HepG2 (cell line): Measurements from ENCODE around the gene SFTA2. TPM values are rescaled to one million over a fixed set of nuclear protein-coding genes. Genes with fewer than 3 reads are reported as not detected.

Experiments used
- AKNA ChIP-seq: sonication (generic); formaldehyde crosslinking; IDR thresholded peaks from 2 replicates; pipeline ENCODE4 v1.4.0; 2020; ENCODE audit warnings: missing genetic modification reagents, borderline replicate concordance
- BCL6 ChIP-seq: IDR thresholded peaks from 2 replicates; pipeline ENCODE4 v1.6.1; 2016; ENCODE audit warnings: missing genetic modification reagents, missing compliant biosample characterization
- CBX2 ChIP-seq, 2 experiments: fragments of 200-600 bp in 1 of 2; sonication (generic); formaldehyde crosslinking in 1 of 2; IDR thresholded peaks; 2 replicates each; pipeline versions ENCODE4 v1.7.0 to v1.8.1; 2018 to 2022; ENCODE audit warnings: low read depth in 2 of 2, low read length in 1 of 2, mild to moderate bottlenecking in 1 of 2, missing genetic modification reagents in 1 of 2
- CENPT ChIP-seq: sonication (generic); formaldehyde crosslinking; IDR thresholded peaks from 2 replicates; pipeline ENCODE4 v1.8.0; 2022; ENCODE audit warnings: low read depth, mild to moderate bottlenecking, moderate library complexity, missing genetic modification reagents
- GTF2F1 ChIP-seq: fragments of 150-350 bp; IDR thresholded peaks from 2 replicates; pipeline ENCODE4 v1.6.1; 2014; ENCODE audit warnings: low read length
- IKZF1 ChIP-seq: fragments of 450-650 bp; IDR thresholded peaks from 2 replicates; pipeline ENCODE4 v1.7.1; 2016
- NFKBIZ ChIP-seq: IDR thresholded peaks from 2 replicates; pipeline ENCODE4 v1.6.1; 2018; ENCODE audit warnings: missing genetic modification reagents, missing compliant biosample characterization
- SSRP1 ChIP-seq: IDR thresholded peaks from 2 replicates; pipeline ENCODE4 v1.6.1; 2016; ENCODE audit warnings: control low read depth
- ZFP37 ChIP-seq: sonication (generic); formaldehyde crosslinking; IDR thresholded peaks from 2 replicates; pipeline ENCODE4 v1.4.0; 2020; ENCODE audit warnings: missing genetic modification reagents, borderline replicate concordance
- ZNF792 ChIP-seq: IDR thresholded peaks from 2 replicates; pipeline ENCODE4 v1.6.1; 2016
- polyA plus RNA-seq, 8 experiments: library from polyadenylated mRNA; depleted of rRNA in 3 of 8; stranded (reverse) in 7 of 8; unstranded in 1 of 8; fragments of >200 nt; fragmentation: Illumina TruSeq in 4 of 8; extraction: Trizol in 4 of 8; gene quantifications; 2 replicates each; pipeline versions ENCODE4 v1.2.1 to v1.2.3, GENCODE V29; 2011 to 2016; ENCODE audit warnings: low read depth in 4 of 8, missing spikeins in 1 of 8, mixed read lengths in 1 of 8; ENCODE audit not compliant: insufficient read depth in 1 of 8
- total RNA-seq, 5 experiments: library from RNA; depleted of rRNA; stranded (reverse); fragments of >200 nt; fragmentation: Illumina TruSeq; extraction: Trizol; gene quantifications; 2 replicates each; pipeline ENCODE4 v1.2.3, GENCODE V29; 2016; ENCODE audit warnings: low read depth in 1 of 5
- TF ChIP-seq, protein P1 (sequence below): sonication (generic); formaldehyde crosslinking; IDR thresholded peaks from 2 replicates; pipeline ENCODE4 v1.8.1; 2023; ENCODE audit warnings: missing genetic modification reagents, mild to moderate bottlenecking, borderline replicate concordance
- TF ChIP-seq, protein P2 (sequence below): sonication (generic); formaldehyde crosslinking; IDR thresholded peaks from 2 replicates; pipeline ENCODE4 v1.5.0; 2020; ENCODE audit warnings: missing genetic modification reagents
- TF ChIP-seq, protein P3 (sequence below): sonication (generic); formaldehyde crosslinking; IDR thresholded peaks from 2 replicates; pipeline ENCODE4 v1.5.1; 2020; ENCODE audit warnings: mild to moderate bottlenecking, missing genetic modification reagents, moderate library complexity
- TF ChIP-seq, protein P4 (sequence below): sonication (generic); formaldehyde crosslinking; IDR thresholded peaks from 2 replicates; pipeline ENCODE4 v1.4.0; 2020; ENCODE audit warnings: missing genetic modification reagents
- TF ChIP-seq, protein P5 (sequence below): IDR thresholded peaks from 2 replicates; pipeline ENCODE4 v1.6.1; 2012; ENCODE audit warnings: low read depth, low read length, improper control_type of control experiment

The SFTA2 gene
- total and polyA plus RNA-seq, 2 of the 13 experiments (the other 11 are each of a cell fraction or from before 2014, with no cell fraction given): not detected

- no peak; the same call in 1 of the 2 replicates for TF ChIP-seq ZFP37 (CRISPR knock-in tag)
- TF ChIP-seq IKZF1: no peak
- TF ChIP-seq, protein P1, sequence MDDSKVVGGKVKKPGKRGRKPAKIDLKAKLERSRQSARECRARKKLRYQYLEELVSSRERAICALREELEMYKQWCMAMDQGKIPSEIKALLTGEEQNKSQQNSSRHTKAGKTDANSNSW (CRISPR knock-in tag): peak; percentile 93
- TF ChIP-seq BCL6 (CRISPR knock-in tag): peak; percentile 57
- TF ChIP-seq, protein P2, sequence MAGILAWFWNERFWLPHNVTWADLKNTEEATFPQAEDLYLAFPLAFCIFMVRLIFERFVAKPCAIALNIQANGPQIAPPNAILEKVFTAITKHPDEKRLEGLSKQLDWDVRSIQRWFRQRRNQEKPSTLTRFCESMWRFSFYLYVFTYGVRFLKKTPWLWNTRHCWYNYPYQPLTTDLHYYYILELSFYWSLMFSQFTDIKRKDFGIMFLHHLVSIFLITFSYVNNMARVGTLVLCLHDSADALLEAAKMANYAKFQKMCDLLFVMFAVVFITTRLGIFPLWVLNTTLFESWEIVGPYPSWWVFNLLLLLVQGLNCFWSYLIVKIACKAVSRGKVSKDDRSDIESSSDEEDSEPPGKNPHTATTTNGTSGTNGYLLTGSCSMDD (CRISPR knock-in tag): peak; percentile 70; the same call in 1 of the 2 replicates
- peak; percentile 70 for TF ChIP-seq NFKBIZ (CRISPR knock-in tag)
- TF ChIP-seq, protein P3, sequence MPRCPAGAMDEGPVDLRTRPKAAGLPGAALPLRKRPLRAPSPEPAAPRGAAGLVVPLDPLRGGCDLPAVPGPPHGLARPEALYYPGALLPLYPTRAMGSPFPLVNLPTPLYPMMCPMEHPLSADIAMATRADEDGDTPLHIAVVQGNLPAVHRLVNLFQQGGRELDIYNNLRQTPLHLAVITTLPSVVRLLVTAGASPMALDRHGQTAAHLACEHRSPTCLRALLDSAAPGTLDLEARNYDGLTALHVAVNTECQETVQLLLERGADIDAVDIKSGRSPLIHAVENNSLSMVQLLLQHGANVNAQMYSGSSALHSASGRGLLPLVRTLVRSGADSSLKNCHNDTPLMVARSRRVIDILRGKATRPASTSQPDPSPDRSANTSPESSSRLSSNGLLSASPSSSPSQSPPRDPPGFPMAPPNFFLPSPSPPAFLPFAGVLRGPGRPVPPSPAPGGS (CRISPR knock-in tag): peak; percentile 94
- TF ChIP-seq, protein P4, sequence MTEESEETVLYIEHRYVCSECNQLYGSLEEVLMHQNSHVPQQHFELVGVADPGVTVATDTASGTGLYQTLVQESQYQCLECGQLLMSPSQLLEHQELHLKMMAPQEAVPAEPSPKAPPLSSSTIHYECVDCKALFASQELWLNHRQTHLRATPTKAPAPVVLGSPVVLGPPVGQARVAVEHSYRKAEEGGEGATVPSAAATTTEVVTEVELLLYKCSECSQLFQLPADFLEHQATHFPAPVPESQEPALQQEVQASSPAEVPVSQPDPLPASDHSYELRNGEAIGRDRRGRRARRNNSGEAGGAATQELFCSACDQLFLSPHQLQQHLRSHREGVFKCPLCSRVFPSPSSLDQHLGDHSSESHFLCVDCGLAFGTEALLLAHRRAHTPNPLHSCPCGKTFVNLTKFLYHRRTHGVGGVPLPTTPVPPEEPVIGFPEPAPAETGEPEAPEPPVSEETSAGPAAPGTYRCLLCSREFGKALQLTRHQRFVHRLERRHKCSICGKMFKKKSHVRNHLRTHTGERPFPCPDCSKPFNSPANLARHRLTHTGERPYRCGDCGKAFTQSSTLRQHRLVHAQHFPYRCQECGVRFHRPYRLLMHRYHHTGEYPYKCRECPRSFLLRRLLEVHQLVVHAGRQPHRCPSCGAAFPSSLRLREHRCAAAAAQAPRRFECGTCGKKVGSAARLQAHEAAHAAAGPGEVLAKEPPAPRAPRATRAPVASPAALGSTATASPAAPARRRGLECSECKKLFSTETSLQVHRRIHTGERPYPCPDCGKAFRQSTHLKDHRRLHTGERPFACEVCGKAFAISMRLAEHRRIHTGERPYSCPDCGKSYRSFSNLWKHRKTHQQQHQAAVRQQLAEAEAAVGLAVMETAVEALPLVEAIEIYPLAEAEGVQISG (CRISPR knock-in tag): peak; percentile 98
- peak; percentile 82 for TF ChIP-seq ZNF792 (CRISPR knock-in tag)
- no peak for TF ChIP-seq GTF2F1
- TF ChIP-seq, protein P5, sequence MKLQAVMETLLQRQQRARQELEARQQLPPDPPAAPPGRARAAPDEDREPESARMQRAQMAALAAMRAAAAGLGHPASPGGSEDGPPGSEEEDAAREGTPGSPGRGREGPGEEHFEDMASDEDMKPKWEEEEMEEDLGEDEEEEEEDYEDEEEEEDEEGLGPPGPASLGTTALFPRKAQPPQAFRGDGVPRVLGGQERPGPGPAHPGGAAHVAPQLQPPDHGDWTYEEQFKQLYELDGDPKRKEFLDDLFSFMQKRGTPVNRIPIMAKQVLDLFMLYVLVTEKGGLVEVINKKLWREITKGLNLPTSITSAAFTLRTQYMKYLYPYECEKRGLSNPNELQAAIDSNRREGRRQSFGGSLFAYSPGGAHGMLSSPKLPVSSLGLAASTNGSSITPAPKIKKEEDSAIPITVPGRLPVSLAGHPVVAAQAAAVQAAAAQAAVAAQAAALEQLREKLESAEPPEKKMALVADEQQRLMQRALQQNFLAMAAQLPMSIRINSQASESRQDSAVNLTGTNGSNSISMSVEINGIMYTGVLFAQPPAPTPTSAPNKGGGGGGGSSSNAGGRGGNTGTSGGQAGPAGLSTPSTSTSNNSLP: 0 out of 2 replicates have a peak, but pooled peaks have one; percentile 30
- peak; percentile 82; the same call in 1 of the 2 replicates for TF ChIP-seq AKNA (CRISPR knock-in tag)
- TF ChIP-seq CENPT (CRISPR knock-in tag): peak; percentile 87
- 0 out of 2 replicates have a peak, but pooled peaks have one; percentile 42 for TF ChIP-seq SSRP1 (CRISPR knock-in tag)
- TF ChIP-seq CBX2 (IDR thresholded peaks at IDR 0.05; ENCODE audit: low read depth, low read length): no peak
- peak; percentile 71; the same call in 1 of the 2 replicates for TF ChIP-seq CBX2 (CRISPR knock-in tag; IDR thresholded peaks at IDR 0.05; ENCODE audit: low read depth)
Measured at GRCh38 chr6:30914076-30914853, 17.7 kb downstream of the SFTA2 start, which contains the start of gene VARS2 (continued).
